GM23338 (cell line): ENCODE data around the gene PIK3AP1. TPM values are rescaled to one million over a fixed set of nuclear protein-coding genes. Genes with fewer than 3 reads are reported as not detected.

Experiments
- ATAC-seq: fragments of 200-7000 bp; cut with Tn5 transposase; 3 replicates; pipeline ENCODE4 v1.9.1; 2020
- DNase-seq: peaks from one replicate; pipeline ENCODE4 v3.0.0-alpha.2; 2015; ENCODE audit warnings: low spot score
- H2AFZ ChIP-seq: fragments of 200-600 bp; sonication (generic); 2 replicates; pipeline ENCODE4 v1.8.0; 2016; ENCODE audit warnings: antibody characterized with exemption, mild to moderate bottlenecking, moderate library complexity
- H3F3A ChIP-seq: fragments of 200-600 bp; sonication (generic); replicated peaks from 2 replicates; pipeline ENCODE4 v1.8.0; 2017; ENCODE audit warnings: antibody characterized with exemption, mixed run types, low read depth
- H3K27ac ChIP-seq: fragments of 200-600 bp; sonication (generic); 2 replicates; pipeline ENCODE4 v1.6.1; 2016; ENCODE audit warnings: low read depth
- H3K27me3 ChIP-seq: fragments of 200-600 bp; sonication (generic); 2 replicates; pipeline ENCODE4 v1.8.0; 2016; ENCODE audit warnings: mild to moderate bottlenecking, mixed run types, moderate library complexity; ENCODE audit not compliant: insufficient read depth
- H3K36me3 ChIP-seq: fragments of 200-600 bp; sonication (generic); 2 replicates; pipeline ENCODE4 v1.8.0; 2016; ENCODE audit warnings: mild to moderate bottlenecking; ENCODE audit not compliant: insufficient read depth
- H3K4me1 ChIP-seq: fragments of 200-600 bp; sonication (generic); 2 replicates; pipeline ENCODE4 v1.8.0; 2016; ENCODE audit warnings: mild to moderate bottlenecking, moderate library complexity; ENCODE audit not compliant: insufficient read depth
- H3K4me2 ChIP-seq: fragments of 200-600 bp; sonication (generic); 2 replicates; pipeline ENCODE4 v1.7.1; 2017; ENCODE audit warnings: mixed run types
- H3K4me3 ChIP-seq: fragments of 200-600 bp; sonication (generic); 2 replicates; pipeline ENCODE4 v1.6.1; 2016; ENCODE audit warnings: mixed run types
- H3K79me2 ChIP-seq: fragments of 200-600 bp; sonication (generic); replicated peaks from 2 replicates; pipeline ENCODE4 v1.8.0; 2017; ENCODE audit warnings: mild to moderate bottlenecking; ENCODE audit not compliant: insufficient read depth
- H3K9me2 ChIP-seq: fragments of 200-600 bp; sonication (generic); 2 replicates; pipeline ENCODE4 v1.8.0; 2017; ENCODE audit not compliant: insufficient read depth
- H4K20me1 ChIP-seq: fragments of 200-600 bp; sonication (generic); replicated peaks from 2 replicates; pipeline ENCODE4 v1.8.0; 2017; ENCODE audit warnings: mild to moderate bottlenecking; ENCODE audit not compliant: insufficient read depth
- H3K27ac Mint-ChIP-seq: 2 replicates; pipeline ENCODE4 v1.8.0; 2020; ENCODE audit warnings: inconsistent platforms, mild to moderate bottlenecking, moderate library complexity, mixed read lengths
- H3K27me3 Mint-ChIP-seq: 3 replicates; pipeline ENCODE4 v1.8.0; 2022; ENCODE audit warnings: low read depth, mild to moderate bottlenecking, moderate library complexity, mixed read lengths, inconsistent platforms; ENCODE audit not compliant: insufficient read depth, poor library complexity
- H3K36me3 Mint-ChIP-seq: 3 replicates; pipeline ENCODE4 v1.8.0; 2021; ENCODE audit warnings: low read depth, mild to moderate bottlenecking, inconsistent platforms, moderate library complexity, mixed read lengths
- H3K4me1 Mint-ChIP-seq: 3 replicates; pipeline ENCODE4 v1.8.0; 2020; ENCODE audit warnings: mild to moderate bottlenecking, inconsistent platforms, mixed read lengths
- H3K4me3 Mint-ChIP-seq: 3 replicates; pipeline ENCODE4 v1.8.0; 2021; ENCODE audit warnings: moderate library complexity, mild to moderate bottlenecking, inconsistent platforms, mixed read lengths
- H3K9me3 Mint-ChIP-seq: 3 replicates; pipeline ENCODE4 v1.8.0; 2020; ENCODE audit warnings: moderate library complexity, mild to moderate bottlenecking, inconsistent platforms, mixed read lengths
- CREB1 ChIP-seq: fragments of 250-450 bp; sonication (Bioruptor Pico); IDR thresholded peaks from 2 replicates; pipeline ENCODE4 v1.5.0; 2020; ENCODE audit warnings: low read depth, mild to moderate bottlenecking, moderate library complexity
- ETS1 ChIP-seq: IDR thresholded peaks from 2 replicates; pipeline ENCODE4 v1.6.1; 2016; ENCODE audit warnings: antibody characterized with exemption
- EZH2 ChIP-seq: fragments of 200-600 bp; sonication (generic); IDR thresholded peaks from one replicate; pipeline ENCODE4 v1.8.0; 2017; ENCODE audit warnings: antibody characterized with exemption, mild to moderate bottlenecking, low read depth; ENCODE audit not compliant: unreplicated experiment
- EZH2phosphoT487 ChIP-seq: fragments of 200-600 bp; sonication (generic); IDR thresholded peaks from one replicate; pipeline ENCODE4 v1.8.1; 2018; ENCODE audit warnings: antibody characterized with exemption; ENCODE audit not compliant: unreplicated experiment
- JUNB ChIP-seq: IDR thresholded peaks from one replicate; pipeline ENCODE4 v1.6.1; 2016; ENCODE audit warnings: antibody characterized with exemption; ENCODE audit not compliant: unreplicated experiment
- NANOG ChIP-seq: IDR thresholded peaks from 2 replicates; pipeline ENCODE4 v1.6.1; 2016; ENCODE audit warnings: antibody characterized with exemption, borderline replicate concordance
- POLR2AphosphoS5 ChIP-seq: IDR thresholded peaks from 2 replicates; pipeline ENCODE4 v1.6.1; 2016; ENCODE audit warnings: antibody characterized with exemption, low read depth
- STAT1 ChIP-seq: IDR thresholded peaks from one replicate; pipeline ENCODE4 v1.6.1; 2016; ENCODE audit warnings: antibody characterized with exemption; ENCODE audit not compliant: unreplicated experiment
- ZNF114 ChIP-seq: fragments of 250-450 bp; sonication (Bioruptor Pico); IDR thresholded peaks from 2 replicates; pipeline ENCODE4 v1.5.0; 2020; ENCODE audit warnings: mild to moderate bottlenecking, moderate library complexity
- ZNF331 ChIP-seq: fragments of 250-450 bp; sonication (Bioruptor Pico); IDR thresholded peaks from 2 replicates; pipeline ENCODE4 v1.5.0; 2020; ENCODE audit warnings: low read depth, mild to moderate bottlenecking, moderate library complexity
- polyA plus RNA-seq: library from polyadenylated mRNA; unstranded; fragments of >200 nt; fragmentation: Nextera tagmentation; extraction: Ambion mirVana; gene quantifications from 2 replicates; pipeline ENCODE4 v1.2.1, GENCODE V29; 2016
- total RNA-seq: library from RNA; depleted of rRNA; stranded (reverse); fragments of >200 nt; shearing (Covaris generic); gene quantifications from 2 replicates; pipeline ENCODE4 v1.2.3, GENCODE V29; 2014
- TF ChIP-seq, protein P1 (sequence below): IDR thresholded peaks from one replicate; pipeline ENCODE4 v1.6.1; 2018; ENCODE audit warnings: antibody characterized with exemption; ENCODE audit not compliant: unreplicated experiment
- TF ChIP-seq, protein P2 (sequence below), 2 experiments: fragments of 200-600 bp in 1 of 2; sonication (generic) in 1 of 2; conservative IDR thresholded peaks; 2 replicates each; pipeline versions ENCODE4 v1.5.1 to v1.6.1; 2016 to 2017; ENCODE audit warnings: antibody characterized with exemption in 2 of 2, low read depth in 2 of 2, mild to moderate bottlenecking in 2 of 2, moderate library complexity in 1 of 2
- TF ChIP-seq, protein P3 (sequence below): fragments of 250-450 bp; sonication (Bioruptor Pico); IDR thresholded peaks from 2 replicates; pipeline ENCODE4 v1.5.0; 2020; ENCODE audit warnings: mild to moderate bottlenecking, moderate library complexity

Gene PIK3AP1
- total and polyA plus RNA-seq, 2 experiments from 2014 or later: 0.65 to 2.3 TPM

DNA sequence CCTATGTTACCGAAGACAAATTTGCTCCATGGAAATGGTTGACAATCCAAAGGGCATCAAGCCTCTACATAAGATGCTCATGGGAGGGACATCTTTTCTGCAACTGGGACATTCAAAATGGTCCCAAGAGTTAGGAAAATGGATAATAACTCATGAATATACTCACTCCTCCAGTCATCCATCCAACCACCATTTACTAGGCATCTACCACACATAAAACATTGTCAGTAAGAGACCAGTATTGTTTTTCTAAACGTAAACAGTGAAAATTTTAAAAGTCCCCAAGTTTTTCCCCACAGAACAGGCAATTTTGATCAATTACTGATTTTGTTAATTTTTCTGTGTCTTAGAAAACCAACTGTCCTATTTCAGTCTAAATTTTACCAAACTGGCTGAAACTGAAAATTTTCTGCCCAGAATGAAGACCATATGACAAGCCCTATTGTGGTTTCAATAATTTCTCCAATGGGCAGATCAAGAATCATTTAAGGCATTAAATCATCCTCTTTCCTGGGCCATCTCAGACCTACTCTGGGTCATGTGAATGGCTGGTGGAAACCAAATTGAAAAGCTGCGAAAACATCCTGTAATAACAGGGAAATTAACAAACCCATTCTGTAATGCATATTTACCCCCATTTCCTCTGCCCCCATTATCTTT, 24.2 kb downstream of the PIK3AP1 start:
- H3K27me3 ChIP-seq: no peaks in the 10 kb centered on the region

More for the DNA sequence above, 24.2 kb downstream of the PIK3AP1 start:
- Histone ChIP-seq H3K4me1 (peaks cover 3% of the 10 kb centered on the region; the same call in 1 of the 2 replicates), H3K27ac (no peak overlapping the region), H3K9me2 (no peaks in the 10 kb centered on the region), H4K20me1 (no peaks in the 10 kb centered on the region), H3K4me3 (no peak overlapping the region), H3K36me3 (no peaks in the 10 kb centered on the region), H3F3A (no peaks in the 10 kb centered on the region), H3K79me2 (no peaks in the 10 kb centered on the region), H3K4me2 (no peak overlapping the region), H2AFZ (no peak overlapping the region)
- ATAC-seq: no peak
- Mint-ChIP-seq H3K4me1 (peaks cover 7% of the 10 kb centered on the region; the same call in 2 of the 3 replicates), H3K36me3 (no peaks in the 10 kb centered on the region), H3K4me3 (no peak overlapping the region), H3K9me3 (no peaks in the 10 kb centered on the region), H3K27me3 (no peaks in the 10 kb centered on the region), H3K27ac (no peak overlapping the region)
- no peak for DNase-seq
- TF ChIP-seq EZH2phosphoT487 (no peak), JUNB (no peak), CREB1 (no peak), STAT1 (no peak), EZH2 (no peak), ZNF114 (CRISPR knock-in tag) (no peak), ETS1 (no peak), ZNF331 (CRISPR knock-in tag) (no peak), POLR2AphosphoS5 (no peak), NANOG (no peak)
- TF ChIP-seq, protein P1, sequence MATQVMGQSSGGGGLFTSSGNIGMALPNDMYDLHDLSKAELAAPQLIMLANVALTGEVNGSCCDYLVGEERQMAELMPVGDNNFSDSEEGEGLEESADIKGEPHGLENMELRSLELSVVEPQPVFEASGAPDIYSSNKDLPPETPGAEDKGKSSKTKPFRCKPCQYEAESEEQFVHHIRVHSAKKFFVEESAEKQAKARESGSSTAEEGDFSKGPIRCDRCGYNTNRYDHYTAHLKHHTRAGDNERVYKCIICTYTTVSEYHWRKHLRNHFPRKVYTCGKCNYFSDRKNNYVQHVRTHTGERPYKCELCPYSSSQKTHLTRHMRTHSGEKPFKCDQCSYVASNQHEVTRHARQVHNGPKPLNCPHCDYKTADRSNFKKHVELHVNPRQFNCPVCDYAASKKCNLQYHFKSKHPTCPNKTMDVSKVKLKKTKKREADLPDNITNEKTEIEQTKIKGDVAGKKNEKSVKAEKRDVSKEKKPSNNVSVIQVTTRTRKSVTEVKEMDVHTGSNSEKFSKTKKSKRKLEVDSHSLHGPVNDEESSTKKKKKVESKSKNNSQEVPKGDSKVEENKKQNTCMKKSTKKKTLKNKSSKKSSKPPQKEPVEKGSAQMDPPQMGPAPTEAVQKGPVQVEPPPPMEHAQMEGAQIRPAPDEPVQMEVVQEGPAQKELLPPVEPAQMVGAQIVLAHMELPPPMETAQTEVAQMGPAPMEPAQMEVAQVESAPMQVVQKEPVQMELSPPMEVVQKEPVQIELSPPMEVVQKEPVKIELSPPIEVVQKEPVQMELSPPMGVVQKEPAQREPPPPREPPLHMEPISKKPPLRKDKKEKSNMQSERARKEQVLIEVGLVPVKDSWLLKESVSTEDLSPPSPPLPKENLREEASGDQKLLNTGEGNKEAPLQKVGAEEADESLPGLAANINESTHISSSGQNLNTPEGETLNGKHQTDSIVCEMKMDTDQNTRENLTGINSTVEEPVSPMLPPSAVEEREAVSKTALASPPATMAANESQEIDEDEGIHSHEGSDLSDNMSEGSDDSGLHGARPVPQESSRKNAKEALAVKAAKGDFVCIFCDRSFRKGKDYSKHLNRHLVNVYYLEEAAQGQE: no peak
- TF ChIP-seq, protein P2, sequence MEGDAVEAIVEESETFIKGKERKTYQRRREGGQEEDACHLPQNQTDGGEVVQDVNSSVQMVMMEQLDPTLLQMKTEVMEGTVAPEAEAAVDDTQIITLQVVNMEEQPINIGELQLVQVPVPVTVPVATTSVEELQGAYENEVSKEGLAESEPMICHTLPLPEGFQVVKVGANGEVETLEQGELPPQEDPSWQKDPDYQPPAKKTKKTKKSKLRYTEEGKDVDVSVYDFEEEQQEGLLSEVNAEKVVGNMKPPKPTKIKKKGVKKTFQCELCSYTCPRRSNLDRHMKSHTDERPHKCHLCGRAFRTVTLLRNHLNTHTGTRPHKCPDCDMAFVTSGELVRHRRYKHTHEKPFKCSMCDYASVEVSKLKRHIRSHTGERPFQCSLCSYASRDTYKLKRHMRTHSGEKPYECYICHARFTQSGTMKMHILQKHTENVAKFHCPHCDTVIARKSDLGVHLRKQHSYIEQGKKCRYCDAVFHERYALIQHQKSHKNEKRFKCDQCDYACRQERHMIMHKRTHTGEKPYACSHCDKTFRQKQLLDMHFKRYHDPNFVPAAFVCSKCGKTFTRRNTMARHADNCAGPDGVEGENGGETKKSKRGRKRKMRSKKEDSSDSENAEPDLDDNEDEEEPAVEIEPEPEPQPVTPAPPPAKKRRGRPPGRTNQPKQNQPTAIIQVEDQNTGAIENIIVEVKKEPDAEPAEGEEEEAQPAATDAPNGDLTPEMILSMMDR (conservative IDR thresholded peaks at IDR 0.05; ENCODE audit: low read depth in 2 of 2): no peak
- TF ChIP-seq, protein P3, sequence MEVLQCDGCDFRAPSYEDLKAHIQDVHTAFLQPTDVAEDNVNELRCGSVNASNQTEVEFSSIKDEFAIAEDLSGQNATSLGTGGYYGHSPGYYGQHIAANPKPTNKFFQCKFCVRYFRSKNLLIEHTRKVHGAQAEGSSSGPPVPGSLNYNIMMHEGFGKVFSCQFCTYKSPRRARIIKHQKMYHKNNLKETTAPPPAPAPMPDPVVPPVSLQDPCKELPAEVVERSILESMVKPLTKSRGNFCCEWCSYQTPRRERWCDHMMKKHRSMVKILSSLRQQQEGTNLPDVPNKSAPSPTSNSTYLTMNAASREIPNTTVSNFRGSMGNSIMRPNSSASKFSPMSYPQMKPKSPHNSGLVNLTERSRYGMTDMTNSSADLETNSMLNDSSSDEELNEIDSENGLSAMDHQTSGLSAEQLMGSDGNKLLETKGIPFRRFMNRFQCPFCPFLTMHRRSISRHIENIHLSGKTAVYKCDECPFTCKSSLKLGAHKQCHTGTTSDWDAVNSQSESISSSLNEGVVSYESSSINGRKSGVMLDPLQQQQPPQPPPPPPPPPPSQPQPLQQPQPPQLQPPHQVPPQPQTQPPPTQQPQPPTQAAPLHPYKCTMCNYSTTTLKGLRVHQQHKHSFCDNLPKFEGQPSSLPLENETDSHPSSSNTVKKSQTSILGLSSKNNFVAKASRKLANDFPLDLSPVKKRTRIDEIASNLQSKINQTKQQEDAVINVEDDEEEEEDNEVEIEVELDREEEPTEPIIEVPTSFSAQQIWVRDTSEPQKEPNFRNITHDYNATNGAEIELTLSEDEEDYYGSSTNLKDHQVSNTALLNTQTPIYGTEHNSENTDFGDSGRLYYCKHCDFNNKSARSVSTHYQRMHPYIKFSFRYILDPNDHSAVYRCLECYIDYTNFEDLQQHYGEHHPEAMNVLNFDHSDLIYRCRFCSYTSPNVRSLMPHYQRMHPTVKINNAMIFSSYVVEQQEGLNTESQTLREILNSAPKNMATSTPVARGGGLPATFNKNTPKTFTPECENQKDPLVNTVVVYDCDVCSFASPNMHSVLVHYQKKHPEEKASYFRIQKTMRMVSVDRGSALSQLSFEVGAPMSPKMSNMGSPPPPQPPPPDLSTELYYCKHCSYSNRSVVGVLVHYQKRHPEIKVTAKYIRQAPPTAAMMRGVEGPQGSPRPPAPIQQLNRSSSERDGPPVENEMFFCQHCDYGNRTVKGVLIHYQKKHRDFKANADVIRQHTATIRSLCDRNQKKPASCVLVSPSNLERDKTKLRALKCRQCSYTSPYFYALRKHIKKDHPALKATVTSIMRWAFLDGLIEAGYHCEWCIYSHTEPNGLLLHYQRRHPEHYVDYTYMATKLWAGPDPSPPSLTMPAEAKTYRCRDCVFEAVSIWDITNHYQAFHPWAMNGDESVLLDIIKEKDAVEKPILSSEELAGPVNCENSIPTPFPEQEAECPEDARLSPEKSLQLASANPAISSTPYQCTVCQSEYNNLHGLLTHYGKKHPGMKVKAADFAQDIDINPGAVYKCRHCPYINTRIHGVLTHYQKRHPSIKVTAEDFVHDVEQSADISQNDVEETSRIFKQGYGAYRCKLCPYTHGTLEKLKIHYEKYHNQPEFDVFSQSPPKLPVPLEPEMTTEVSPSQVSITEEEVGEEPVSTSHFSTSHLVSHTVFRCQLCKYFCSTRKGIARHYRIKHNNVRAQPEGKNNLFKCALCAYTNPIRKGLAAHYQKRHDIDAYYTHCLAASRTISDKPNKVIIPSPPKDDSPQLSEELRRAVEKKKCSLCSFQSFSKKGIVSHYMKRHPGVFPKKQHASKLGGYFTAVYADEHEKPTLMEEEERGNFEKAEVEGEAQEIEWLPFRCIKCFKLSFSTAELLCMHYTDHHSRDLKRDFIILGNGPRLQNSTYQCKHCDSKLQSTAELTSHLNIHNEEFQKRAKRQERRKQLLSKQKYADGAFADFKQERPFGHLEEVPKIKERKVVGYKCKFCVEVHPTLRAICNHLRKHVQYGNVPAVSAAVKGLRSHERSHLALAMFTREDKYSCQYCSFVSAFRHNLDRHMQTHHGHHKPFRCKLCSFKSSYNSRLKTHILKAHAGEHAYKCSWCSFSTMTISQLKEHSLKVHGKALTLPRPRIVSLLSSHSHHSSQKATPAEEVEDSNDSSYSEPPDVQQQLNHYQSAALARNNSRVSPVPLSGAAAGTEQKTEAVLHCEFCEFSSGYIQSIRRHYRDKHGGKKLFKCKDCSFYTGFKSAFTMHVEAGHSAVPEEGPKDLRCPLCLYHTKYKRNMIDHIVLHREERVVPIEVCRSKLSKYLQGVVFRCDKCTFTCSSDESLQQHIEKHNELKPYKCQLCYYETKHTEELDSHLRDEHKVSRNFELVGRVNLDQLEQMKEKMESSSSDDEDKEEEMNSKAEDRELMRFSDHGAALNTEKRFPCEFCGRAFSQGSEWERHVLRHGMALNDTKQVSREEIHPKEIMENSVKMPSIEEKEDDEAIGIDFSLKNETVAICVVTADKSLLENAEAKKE: no peak
